GM12874 (cell line): ENCODE results near the gene SULT4A1.

Experiments used
- CTCF ChIP-seq: IDR thresholded peaks from 2 replicates; pipeline ENCODE4 v1.5.1; 2011; ENCODE audit warnings: low read depth, mild to moderate bottlenecking, control low read depth, low read length, moderate library complexity; ENCODE audit not compliant: insufficient read depth

SULT4A1 gene

GRCh38 chr22:43812149-43812842 is 50.0 kb downstream of the SULT4A1 start, which contains the start of gene EFCAB6:
Gene EFCAB6 (minus strand): TSS chr22:43812305. CDS start chr22:43782318, 29,987 bp downstream.
- no peak for TF ChIP-seq CTCF

- TF ChIP-seq CTCF, result no peak
These were observed 50.5 kb downstream of the SULT4A1 start for GRCh38 chr22:43811777-43812148.

- TF ChIP-seq CTCF, result no peak
These were observed 59.3 kb downstream of the SULT4A1 start for GRCh38 chr22:43802897-43803495.

GRCh38 chr22:43800970-43801369 is 61.3 kb downstream of the SULT4A1 start:
- TF ChIP-seq CTCF, result no peak

GRCh38 chr22:43798492-43798891 is 63.8 kb downstream of the SULT4A1 start:
- no peak for TF ChIP-seq CTCF

GRCh38 chr22:43796567-43796966 is 65.7 kb downstream of the SULT4A1 start:
- TF ChIP-seq CTCF, result no peak

- TF ChIP-seq CTCF, result no peak
These were observed 67.0 kb downstream of the SULT4A1 start for GRCh38 chr22:43795320-43795719.
